Esophagus squamous epithelium (tissue), 5 donors: ENCODE results near the gene NHERF2. TPM values are rescaled to one million over a fixed set of nuclear protein-coding genes. Genes with fewer than 3 reads are reported as not detected.

ENCODE experiments used
- DNase-seq: peaks from one replicate; lab custom pipeline; 2025; lab: John Stamatoyannopoulos, UW
- H3K27ac ChIP-seq, 4 donors: fragments of 200-600 bp; sonication (generic); one replicate each; pipeline ENCODE4 v1.5.1; 2016 to 2019; ENCODE audit warnings: mild to moderate bottlenecking in 1 of 4
- H3K27me3 ChIP-seq, 4 donors: fragments of 200-600 bp; sonication (generic); 1 replicate in 3 of 4; 2 replicates in 1 of 4; pipeline versions ENCODE4 v1.5.1 to v1.6.0; 2017 to 2021; ENCODE audit warnings: antibody characterized with exemption in 1 of 4
- H3K36me3 ChIP-seq, 3 donors: fragments of 200-600 bp; sonication (generic); one replicate each; pipeline ENCODE4 v1.5.1; 2016 to 2019
- H3K4me1 ChIP-seq, 3 donors: fragments of 200-600 bp; sonication (generic); one replicate each; pipeline ENCODE4 v1.5.1; 2017 to 2019
- H3K4me3 ChIP-seq, 4 donors: fragments of 200-600 bp; sonication (generic); 1 replicate in 3 of 4; 2 replicates in 1 of 4; pipeline ENCODE4 v1.5.1; 2016 to 2019; ENCODE audit warnings: mild to moderate bottlenecking in 2 of 4, moderate library complexity in 1 of 4
- H3K9me3 ChIP-seq, 3 donors: fragments of 200-600 bp; sonication (generic); one replicate each; pipeline ENCODE4 v1.5.1; 2016 to 2019
- POLR2A ChIP-seq, 4 donors: fragments of 450-650 bp; IDR thresholded peaks; one replicate each; pipeline ENCODE4 v1.6.1; 2017; ENCODE audit warnings: antibody characterized with exemption in 4 of 4, mild to moderate bottlenecking in 4 of 4, moderate library complexity in 3 of 4
- WGBS, 2 donors: methylation state at CpG; one replicate each; pipeline ENCODE4 v1.1.5; 2018; 5-methylcytosine and 5-hydroxymethylcytosine counted together
- intact Hi-C: fragments of 100-400 bp; cut with DNase I; formaldehyde crosslinking; loops from one replicate; pipeline ENCODE4 v1.15.0; 2022
- total RNA-seq, 4 donors: library from RNA; depleted of rRNA; stranded (reverse); fragments of >200 nt; gene quantifications; one replicate each; pipeline ENCODE4 v1.1.0, GENCODE V29; 2016
- TF ChIP-seq, protein P1 (sequence below), 6 experiments: fragments of 450-650 bp in 4 of 6; fragments of 200-600 bp in 2 of 6; sonication (generic) in 2 of 6; IDR thresholded peaks; one replicate each; pipeline ENCODE4 v1.5.1; 2016 to 2019; ENCODE audit warnings: antibody characterized with exemption in 6 of 6, mild to moderate bottlenecking in 4 of 6, moderate library complexity in 4 of 6
- donor health status: DM: yes; HTN: yes; CAD: no.

The NHERF2 gene
- total RNA-seq, 4 donors from 2014 or later, result 11.6 to 31.7 (median 16.5) TPM

DNA sequence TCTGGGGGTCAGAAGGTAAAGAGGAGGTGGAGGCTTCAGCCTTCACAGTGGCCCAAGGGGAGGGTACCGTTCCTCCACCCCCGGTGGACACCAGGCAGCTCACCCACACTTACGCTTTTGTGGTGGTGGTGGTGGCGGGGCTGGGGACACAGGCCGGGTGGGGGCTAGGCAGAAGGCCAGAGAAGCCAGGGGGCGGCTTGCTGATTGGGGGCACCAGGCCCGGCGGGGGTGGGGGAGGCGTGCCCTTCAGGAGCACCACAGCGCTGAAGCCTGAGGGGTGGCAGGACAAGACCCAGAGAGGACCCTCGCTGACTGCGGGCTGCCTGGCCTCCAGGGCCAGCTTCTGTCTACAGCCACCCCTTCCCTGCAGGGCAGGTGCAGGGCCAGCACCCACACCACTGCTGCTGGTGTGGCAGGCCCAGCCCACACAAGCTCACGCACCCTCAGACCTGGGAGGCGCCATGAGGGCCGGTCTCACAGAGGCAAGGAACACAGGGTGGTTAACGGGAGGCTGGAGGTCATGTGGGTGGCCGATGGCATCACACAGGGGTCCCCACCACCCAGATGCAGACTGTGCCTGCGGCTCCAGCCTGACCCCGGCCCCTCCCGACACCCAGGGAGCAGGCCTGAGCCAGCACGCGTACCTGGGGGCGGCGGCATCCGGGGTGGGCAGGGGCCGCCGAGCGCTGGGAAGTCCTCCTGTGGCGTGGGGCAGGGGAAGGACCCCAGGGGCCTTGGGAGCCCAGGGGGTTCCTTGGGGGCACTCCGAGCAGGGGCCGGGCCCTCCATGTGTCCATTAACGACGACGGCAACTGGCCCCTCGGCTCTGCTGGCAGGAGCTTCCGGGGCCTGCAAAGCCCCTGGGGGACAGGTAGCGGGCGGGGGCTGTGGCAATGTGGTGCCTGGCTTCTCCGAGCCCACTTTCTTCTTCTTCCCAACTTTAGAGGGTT, 27.6 kb upstream of the NHERF2 start:
- no peaks in the 10 kb centered on the region for H3K27me3 ChIP-seq
- TF ChIP-seq, protein P1, sequence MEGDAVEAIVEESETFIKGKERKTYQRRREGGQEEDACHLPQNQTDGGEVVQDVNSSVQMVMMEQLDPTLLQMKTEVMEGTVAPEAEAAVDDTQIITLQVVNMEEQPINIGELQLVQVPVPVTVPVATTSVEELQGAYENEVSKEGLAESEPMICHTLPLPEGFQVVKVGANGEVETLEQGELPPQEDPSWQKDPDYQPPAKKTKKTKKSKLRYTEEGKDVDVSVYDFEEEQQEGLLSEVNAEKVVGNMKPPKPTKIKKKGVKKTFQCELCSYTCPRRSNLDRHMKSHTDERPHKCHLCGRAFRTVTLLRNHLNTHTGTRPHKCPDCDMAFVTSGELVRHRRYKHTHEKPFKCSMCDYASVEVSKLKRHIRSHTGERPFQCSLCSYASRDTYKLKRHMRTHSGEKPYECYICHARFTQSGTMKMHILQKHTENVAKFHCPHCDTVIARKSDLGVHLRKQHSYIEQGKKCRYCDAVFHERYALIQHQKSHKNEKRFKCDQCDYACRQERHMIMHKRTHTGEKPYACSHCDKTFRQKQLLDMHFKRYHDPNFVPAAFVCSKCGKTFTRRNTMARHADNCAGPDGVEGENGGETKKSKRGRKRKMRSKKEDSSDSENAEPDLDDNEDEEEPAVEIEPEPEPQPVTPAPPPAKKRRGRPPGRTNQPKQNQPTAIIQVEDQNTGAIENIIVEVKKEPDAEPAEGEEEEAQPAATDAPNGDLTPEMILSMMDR (IDR thresholded peaks at IDR 0.05), result no peak
- TF ChIP-seq POLR2A (IDR thresholded peaks at IDR 0.05), result no peak
- peaks cover 2 to 34% (median 14%) of the 10 kb centered on the region in 3 donors for H3K4me1 ChIP-seq
- WGBS, 2 donors, result 92 to 97% methylated on average over 5 to 10 of the region's 39 CpGs
- H3K36me3 ChIP-seq, result peaks cover 47 to 76% (median 51%) of the 10 kb centered on the region in 3 donors
- intact Hi-C loops, result no loop called here
- DNase-seq, result no peak
- peak overlapping the region in 2 of 4 donors; percentile 34 to 81 for H3K27ac ChIP-seq
- H3K4me3 ChIP-seq, result no peak overlapping the region
- no peaks in the 10 kb centered on the region for H3K9me3 ChIP-seq

DNA sequence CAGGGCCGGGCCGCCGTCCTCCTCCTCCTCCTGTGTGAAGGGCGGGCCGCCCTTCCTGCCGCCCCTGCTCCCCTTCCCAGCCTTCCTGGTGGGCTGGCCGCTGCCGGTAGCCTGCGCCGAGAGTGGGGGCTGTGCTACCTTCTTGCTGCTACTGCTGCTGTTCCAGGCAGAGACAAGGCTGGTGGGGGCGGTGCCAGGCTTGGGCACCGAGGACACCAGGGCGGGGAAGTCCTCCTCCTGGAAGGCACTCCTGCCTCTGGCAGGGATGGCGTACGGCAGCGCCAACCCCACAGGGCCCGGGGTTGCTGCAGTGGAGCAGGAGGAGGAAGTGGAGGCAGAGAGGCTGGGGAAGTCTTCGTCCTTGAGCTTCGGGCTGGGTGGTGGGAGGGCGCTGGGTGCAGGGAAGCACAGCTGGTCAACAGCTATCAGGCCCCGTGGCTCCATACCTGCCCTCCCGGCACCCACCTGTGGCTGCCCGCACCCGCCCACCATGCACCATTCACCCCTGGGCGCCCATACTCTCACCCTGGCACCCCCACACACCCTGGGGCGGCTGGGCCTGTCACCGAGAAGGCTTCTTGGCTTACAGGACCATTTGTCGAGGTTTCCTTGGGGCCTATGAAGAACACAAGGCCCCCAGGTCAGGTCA, 26.7 kb upstream of the NHERF2 start:
- Histone ChIP-seq H3K4me3 (no peak overlapping the region), H3K9me3 (no peaks in the 10 kb centered on the region), H3K4me1 (peaks cover 11 to 42% (median 20%) of the 10 kb centered on the region in 3 donors), H3K27ac (no peak overlapping the region), H3K36me3 (peaks cover 47 to 83% (median 51%) of the 10 kb centered on the region in 3 donors), H3K27me3 (no peaks in the 10 kb centered on the region)
- 80 to 90% methylated on average over 2 to 7 of the region's 28 CpGs for WGBS, 2 donors
- intact Hi-C loops, result no loop called here
- no peak for DNase-seq
- TF ChIP-seq POLR2A (IDR thresholded peaks at IDR 0.05), result no peak
- TF ChIP-seq, protein P1 (IDR thresholded peaks at IDR 0.05), result no peak

DNA sequence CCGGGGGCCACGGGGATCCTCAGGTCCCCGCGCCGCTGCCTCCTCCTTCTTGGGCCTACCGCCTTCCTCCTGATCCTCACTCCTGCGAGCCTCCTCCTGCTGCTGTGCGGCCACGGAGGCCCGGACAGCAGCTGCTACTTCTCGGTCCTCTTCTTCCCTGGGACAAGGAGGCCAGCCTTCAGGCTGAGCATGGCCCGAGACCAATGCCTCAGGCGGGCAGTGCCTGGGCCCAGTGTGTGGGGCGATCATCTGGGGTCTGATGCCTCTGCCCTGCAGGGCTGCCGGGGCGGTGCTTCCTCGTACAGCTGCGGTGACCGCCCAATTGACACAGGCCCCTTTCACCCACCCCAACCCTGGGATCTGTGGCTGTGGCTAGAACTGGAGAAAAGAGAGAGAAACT, 25.7 kb upstream of the NHERF2 start:
- Histone ChIP-seq H3K36me3 (peaks cover 47 to 87% (median 51%) of the 10 kb centered on the region in 3 donors), H3K9me3 (no peaks in the 10 kb centered on the region), H3K4me1 (peaks cover 15 to 53% (median 30%) of the 10 kb centered on the region in 3 donors), H3K27me3 (no peaks in the 10 kb centered on the region), H3K27ac (no peak overlapping the region), H3K4me3 (no peak overlapping the region)
- no peak for TF ChIP-seq POLR2A (IDR thresholded peaks at IDR 0.05)
- TF ChIP-seq, protein P1 (IDR thresholded peaks at IDR 0.05), result no peak
- DNase-seq, result no peak
- intact Hi-C loops, result no loop called here
- 80 to 94% methylated on average over 1 to 13 of the region's 19 CpGs for WGBS, 2 donors

GRCh38 chr16:2001456-2002355, 25.0 kb upstream of the NHERF2 start:
- H3K36me3 ChIP-seq, result peaks cover 47 to 80% (median 51%) of the 10 kb centered on the region in 3 donors
- intact Hi-C loops, result no loop called here
- H3K27me3 ChIP-seq, result no peaks in the 10 kb centered on the region
- no peaks in the 10 kb centered on the region for H3K9me3 ChIP-seq
- WGBS, 2 donors, result 92 to 94% methylated on average over 21 to 22 of the region's 53 CpGs
- no peak overlapping the region for H3K4me3 ChIP-seq
- TF ChIP-seq POLR2A (IDR thresholded peaks at IDR 0.05), result no peak
- TF ChIP-seq, protein P1 (IDR thresholded peaks at IDR 0.05), result no peak
- DNase-seq, result no peak
- H3K27ac ChIP-seq, result no peak overlapping the region
- peaks cover 15 to 53% (median 34%) of the 10 kb centered on the region in 3 donors for H3K4me1 ChIP-seq
